ENCODE results near the gene EIF5B. TPM values are rescaled to one million over a fixed set of nuclear protein-coding genes. Genes with fewer than 3 reads are reported as not detected.

EIF5B gene
- total and polyA plus RNA-seq, 2 of the 8 experiments (the other 6 are each of a cell fraction or from before 2014, with no cell fraction given): 10.7 to 64.5 TPM

GRCh38 chr2:99338029-99338585, 918 bp downstream of the EIF5B start (continued):
- TF ChIP-seq PHF8 (conservative IDR thresholded peaks at IDR 0.05; ENCODE audit: low read depth, low read length): no peak

Data from H1 (cell line).